ENCODE data around the gene CYB561. TPM values are rescaled to one million over a fixed set of nuclear protein-coding genes. Genes with fewer than 3 reads are reported as not detected.
A peak's percentile ranks its signal among the peaks of the same experiment; 100 is the strongest.

Gene CYB561
- total RNA-seq, 4 donors from 2014 or later, result 2.2 to 6.5 (median 3.9) TPM

- intact Hi-C loops (cut with DNase I; ENCODE audit: low total_unique reads) (loop anchor here (5.0 to 10.0 kb wide), 3 partner anchors 118 to 438 kb away; no protein-coding TSS in a partner anchor), in situ Hi-C loops (cut with MboI; ENCODE audit: low sequenced_read_pairs in 4 of 4) (loop anchor here in 3 of 4 donors (10.0 to 25.0 kb wide), 4 partner anchors 48 to 410 kb away; partner anchors contain the start of genes ACE (in 1 of the 3), FTSJ3 (in 1 of the 3), LIMD2 (in 1 of the 3) and PSMC5 (in 1 of the 3))
- ATAC-seq (no peak), DNase-seq (no peak)
- Histone ChIP-seq H3K27me3 (no peaks in the 10 kb centered on the region), H3K27ac (no peak overlapping the region), H3K9me3 (no peaks in the 10 kb centered on the region), H3K36me3 (no peaks in the 10 kb centered on the region), H3K4me1 (peaks cover 0 to 4% of the 10 kb centered on the region in 2 donors), H3K4me3 (no peak overlapping the region)
- no peak for TF ChIP-seq CTCF (IDR thresholded peaks at IDR 0.05 in 4 of 5, conservative IDR thresholded peaks at IDR 0.05 in 1 of 5)
- TF ChIP-seq POLR2A (IDR thresholded peaks at IDR 0.05), result no peak
These were observed 19.2 kb downstream of the CYB561 start for GRCh38 chr17:63426917-63427308.

GRCh38 chr17:63426041-63426916 lies 19.8 kb downstream of the CYB561 start:
- H3K27me3 ChIP-seq, result no peaks in the 10 kb centered on the region
- H3K4me1 ChIP-seq, result peaks cover 0 to 4% of the 10 kb centered on the region in 2 donors
- TF ChIP-seq CTCF (IDR thresholded peaks at IDR 0.05 in 4 of 5, conservative IDR thresholded peaks at IDR 0.05 in 1 of 5) (no peak), POLR2A (IDR thresholded peaks at IDR 0.05) (no peak)
- H3K27ac ChIP-seq, result no peak overlapping the region
- DNase-seq, result no peak
- H3K36me3 ChIP-seq, result no peaks in the 10 kb centered on the region
- intact Hi-C loops (cut with DNase I; ENCODE audit: low total_unique reads) (loop anchor here (5.0 to 10.0 kb wide), 3 partner anchors 119 to 439 kb away; no protein-coding TSS in a partner anchor), in situ Hi-C loops (cut with MboI; ENCODE audit: low sequenced_read_pairs in 4 of 4) (loop anchor here in 3 of 4 donors (10.0 to 25.0 kb wide), 4 partner anchors 49 to 411 kb away; partner anchors contain the start of genes ACE (in 1 of the 3), FTSJ3 (in 1 of the 3), LIMD2 (in 1 of the 3) and PSMC5 (in 1 of the 3))
- no peak for ATAC-seq
- no peak overlapping the region for H3K4me3 ChIP-seq
- no peaks in the 10 kb centered on the region for H3K9me3 ChIP-seq

- in situ Hi-C loops (cut with MboI; ENCODE audit: low sequenced_read_pairs in 4 of 4) (loop anchor here in 3 of 4 donors (10.0 to 25.0 kb wide), 4 partner anchors 49 to 412 kb away; partner anchors contain the start of genes ACE (in 1 of the 3), FTSJ3 (in 1 of the 3), LIMD2 (in 1 of the 3) and PSMC5 (in 1 of the 3)), intact Hi-C loops (cut with DNase I; ENCODE audit: low total_unique reads) (loop anchor here (1.0 to 10.0 kb wide), 5 partner anchors 53 to 439 kb away; no protein-coding TSS in a partner anchor)
- no peaks in the 10 kb centered on the region for H3K27me3 ChIP-seq
- peaks cover 0 to 4% of the 10 kb centered on the region in 2 donors for H3K4me1 ChIP-seq
- no peaks in the 10 kb centered on the region for H3K36me3 ChIP-seq
- H3K9me3 ChIP-seq, result no peaks in the 10 kb centered on the region
- H3K27ac ChIP-seq, result no peak overlapping the region
- ATAC-seq (peak; percentile 79 to 97), DNase-seq (peak; percentile 58 to 67)
- H3K4me3 ChIP-seq, result no peak overlapping the region
- TF ChIP-seq POLR2A (IDR thresholded peaks at IDR 0.05), result no peak
- TF ChIP-seq CTCF (IDR thresholded peaks at IDR 0.05 in 4 of 5, conservative IDR thresholded peaks at IDR 0.05 in 1 of 5), result peak; percentile 82 to 98 (median 91)
These were observed 20.6 kb downstream of the CYB561 start for GRCh38 chr17:63425483-63425882.

GRCh38 chr17:63423963-63424362 lies 22.1 kb downstream of the CYB561 start:
- no peak overlapping the region for H3K4me3 ChIP-seq
- TF ChIP-seq POLR2A (IDR thresholded peaks at IDR 0.05), result no peak
- no peak for TF ChIP-seq CTCF (IDR thresholded peaks at IDR 0.05 in 4 of 5, conservative IDR thresholded peaks at IDR 0.05 in 1 of 5)
- H3K27me3 ChIP-seq, result no peaks in the 10 kb centered on the region
- ATAC-seq (no peak), DNase-seq (no peak)
- H3K27ac ChIP-seq, result no peak overlapping the region
- peaks cover 0 to 4% of the 10 kb centered on the region in 2 donors for H3K4me1 ChIP-seq
- H3K9me3 ChIP-seq, result no peaks in the 10 kb centered on the region
- no peaks in the 10 kb centered on the region for H3K36me3 ChIP-seq
- intact Hi-C loops (cut with DNase I; ENCODE audit: low total_unique reads) (loop anchor here (10.0 kb wide), 2 partner anchors 121 to 441 kb away; no protein-coding TSS in a partner anchor), in situ Hi-C loops (cut with MboI; ENCODE audit: low sequenced_read_pairs in 4 of 4) (loop anchor here (5.0 to 25.0 kb wide), 5 partner anchors 51 to 712 kb away; partner anchors contain the start of gene ACE (in 1 of the 4))
